RWPE1 (cell line): ENCODE results near the gene PITPNM3.

Experiments used
- CTCF ChIA-PET: fragments of 350-600 bp; sonication (Branson Sonifier 250); formaldehyde crosslinking; extraction: SDS; loops from one replicate; lab custom pipeline; 2021; lab: Yijun Ruan, JAX
- POLR2A ChIA-PET: fragments of 400-600 bp; formaldehyde crosslinking; extraction: SDS; loops from one replicate; lab custom pipeline; 2020; ENCODE audit warnings: antibody characterized with exemption; ENCODE audit not compliant: low non-redundant PET; lab: Yijun Ruan, JAX
- DNase-seq: peaks from one replicate; pipeline ENCODE4 v3.0.0; 2012; ENCODE audit warnings: low spot score
- H3K27ac ChIP-seq: fragments of 450-650 bp; 2 replicates; pipeline ENCODE4 v1.5.1; 2017
- TF ChIP-seq, protein P1 (sequence below): fragments of 450-650 bp; conservative IDR thresholded peaks from 2 replicates; pipeline ENCODE4 v1.5.1; 2017; ENCODE audit warnings: low read depth, mild to moderate bottlenecking

Gene PITPNM3

DNA sequence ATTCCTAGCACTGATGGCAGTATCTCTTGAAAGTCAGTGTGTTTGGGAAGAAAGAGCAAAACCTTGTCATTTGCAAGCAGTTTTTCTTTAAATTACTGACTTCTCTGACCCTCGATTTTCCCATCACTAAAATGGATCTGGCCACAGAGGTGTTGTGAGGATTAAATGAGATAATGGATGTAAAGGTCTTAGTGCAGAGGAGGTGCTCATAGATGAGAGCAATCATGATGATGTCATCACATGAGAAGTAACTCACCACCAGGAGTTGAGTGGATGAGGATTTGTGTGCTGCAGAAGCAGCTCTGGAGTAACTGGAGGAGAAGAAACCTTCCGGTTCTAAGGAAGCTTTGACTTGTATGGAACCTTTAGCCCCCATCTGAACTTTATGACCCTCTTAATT is 30.6 kb downstream of the PITPNM3 start:
- ChIA-PET POLR2A (no interaction called here), CTCF (interaction anchor here (0.9 kb wide), 1 partner anchor 13 kb away, joined by 3 read pairs; no protein-coding TSS in a partner anchor)
- TF ChIP-seq, protein P1, sequence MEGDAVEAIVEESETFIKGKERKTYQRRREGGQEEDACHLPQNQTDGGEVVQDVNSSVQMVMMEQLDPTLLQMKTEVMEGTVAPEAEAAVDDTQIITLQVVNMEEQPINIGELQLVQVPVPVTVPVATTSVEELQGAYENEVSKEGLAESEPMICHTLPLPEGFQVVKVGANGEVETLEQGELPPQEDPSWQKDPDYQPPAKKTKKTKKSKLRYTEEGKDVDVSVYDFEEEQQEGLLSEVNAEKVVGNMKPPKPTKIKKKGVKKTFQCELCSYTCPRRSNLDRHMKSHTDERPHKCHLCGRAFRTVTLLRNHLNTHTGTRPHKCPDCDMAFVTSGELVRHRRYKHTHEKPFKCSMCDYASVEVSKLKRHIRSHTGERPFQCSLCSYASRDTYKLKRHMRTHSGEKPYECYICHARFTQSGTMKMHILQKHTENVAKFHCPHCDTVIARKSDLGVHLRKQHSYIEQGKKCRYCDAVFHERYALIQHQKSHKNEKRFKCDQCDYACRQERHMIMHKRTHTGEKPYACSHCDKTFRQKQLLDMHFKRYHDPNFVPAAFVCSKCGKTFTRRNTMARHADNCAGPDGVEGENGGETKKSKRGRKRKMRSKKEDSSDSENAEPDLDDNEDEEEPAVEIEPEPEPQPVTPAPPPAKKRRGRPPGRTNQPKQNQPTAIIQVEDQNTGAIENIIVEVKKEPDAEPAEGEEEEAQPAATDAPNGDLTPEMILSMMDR: no peak
- DNase-seq: no peak
- H3K27ac ChIP-seq: no peak overlapping the region

- no peak for DNase-seq
- ChIA-PET CTCF (no interaction called here), POLR2A (no interaction called here)
- peak overlapping the region; percentile 79 for H3K27ac ChIP-seq
- TF ChIP-seq, protein P1: no peak
Observed at GRCh38 chr17:6525141-6525540, 31.2 kb downstream of the PITPNM3 start.

- POLR2A ChIA-PET: interaction anchor here (1.2 kb wide), 1 partner anchor 28 kb away, joined by 3 read pairs; no protein-coding TSS in a partner anchor
- DNase-seq: peak; percentile 69
- TF ChIP-seq, protein P1: no peak
- peak overlapping the region; percentile 79 for H3K27ac ChIP-seq
- CTCF ChIA-PET: no interaction called here
Observed at GRCh38 chr17:6524520-6524919, 31.8 kb downstream of the PITPNM3 start.

DNA sequence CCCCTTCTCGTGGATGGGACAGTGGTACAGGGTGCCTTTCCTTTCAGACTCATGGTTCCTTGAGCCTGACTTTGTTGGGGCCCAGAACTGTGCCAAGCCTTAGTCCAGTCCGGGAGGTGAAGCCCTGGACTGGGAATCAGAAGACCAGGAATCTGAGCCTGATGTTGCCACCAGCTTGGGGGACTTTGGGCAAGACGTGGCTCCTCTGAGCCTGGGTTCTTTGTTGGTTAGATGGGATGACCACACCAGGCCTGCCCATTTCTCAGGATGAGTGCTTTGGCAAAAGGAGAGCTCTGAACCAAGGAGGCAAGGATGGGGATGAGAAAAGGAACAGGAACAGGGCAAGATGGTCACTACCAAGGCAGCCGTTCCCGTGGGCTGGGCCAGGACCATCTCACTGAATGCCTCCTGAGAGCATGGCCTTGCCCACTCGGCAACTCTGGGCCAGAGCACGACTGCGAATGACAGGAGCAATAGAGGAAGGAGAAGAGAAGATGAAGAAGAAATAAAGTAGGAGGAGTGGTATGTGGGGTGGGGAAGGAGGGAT is 32.5 kb downstream of the PITPNM3 start:
- TF ChIP-seq, protein P1: no peak
- ChIA-PET POLR2A (interaction anchor here (1.2 kb wide), 1 partner anchor 28 kb away, joined by 3 read pairs; no protein-coding TSS in a partner anchor), CTCF (no interaction called here)
- peak overlapping the region; percentile 79 for H3K27ac ChIP-seq
- DNase-seq: no peak

DNA sequence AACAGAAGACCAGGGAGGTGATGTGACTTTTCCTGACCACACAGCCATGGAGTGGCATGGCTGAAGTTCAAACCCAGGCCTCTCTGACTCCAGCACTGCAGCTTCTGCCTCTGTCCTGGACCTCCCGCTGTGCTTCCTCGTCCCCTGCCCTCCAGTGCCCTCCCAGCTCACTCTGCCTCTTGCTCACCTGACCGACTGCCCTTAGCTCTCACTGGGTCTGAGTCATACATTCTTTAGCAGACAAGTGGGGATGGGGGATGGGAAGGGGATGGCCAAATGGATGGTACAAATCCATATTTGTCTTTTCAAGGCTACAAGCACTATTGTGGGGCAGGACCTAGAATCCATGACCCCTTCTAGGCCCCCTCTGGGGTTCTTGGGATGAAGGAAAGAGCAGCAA is 33.0 kb downstream of the PITPNM3 start:
- POLR2A ChIA-PET: interaction anchor here (1.2 kb wide), 1 partner anchor 29 kb away, joined by 3 read pairs; no protein-coding TSS in a partner anchor
- CTCF ChIA-PET: interaction anchor here (0.7 kb wide), 1 partner anchor 16 kb away, joined by 3 read pairs; no protein-coding TSS in a partner anchor
- TF ChIP-seq, protein P1: no peak
- DNase-seq: peak; percentile 74
- H3K27ac ChIP-seq: peak overlapping the region; percentile 79

DNA sequence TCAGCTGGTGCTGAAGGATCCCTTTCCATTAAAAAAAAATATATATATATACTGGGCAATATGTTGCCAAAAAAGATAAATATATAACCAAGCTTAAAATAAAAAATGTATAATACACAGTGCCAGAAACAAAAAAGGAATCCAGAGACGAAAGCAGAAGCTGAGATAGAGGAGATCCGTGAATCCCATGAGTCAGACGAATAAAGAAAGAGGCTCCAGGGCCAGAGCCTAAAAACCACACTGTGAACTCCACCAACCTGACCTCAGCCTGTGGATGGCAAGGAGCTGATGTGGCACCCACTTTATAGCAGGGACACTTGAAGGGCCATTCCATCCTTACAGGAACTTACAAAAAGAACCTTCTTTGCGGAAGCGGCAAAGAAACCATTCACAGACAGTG is 34.8 kb downstream of the PITPNM3 start:
- ChIA-PET CTCF (no interaction called here), POLR2A (no interaction called here)
- no peak for DNase-seq
- no peak overlapping the region for H3K27ac ChIP-seq
- TF ChIP-seq, protein P1: no peak
